HepG2 (cell line): ENCODE results near the gene SH3BGRL2. TPM values are rescaled to one million over a fixed set of nuclear protein-coding genes. Genes with fewer than 3 reads are reported as not detected.
A peak's percentile ranks its signal among the peaks of the same experiment; 100 is the strongest.

ENCODE experiments used
- ATAC-seq: fragments of 200-7000 bp; cut with Tn5 transposase; 3 replicates; pipeline ENCODE4 v1.9.1; 2020; ENCODE audit warnings: mild to moderate bottlenecking, moderate library complexity
- BruUV-seq: library from RNA; stranded (reverse); fragments of 400-500 nt; replicated peaks from 2 replicates; lab custom pipeline; 2021; lab: Mats Ljungman, UMichigan
- CTCF ChIA-PET: fragments of 300-600 bp; formaldehyde crosslinking; extraction: SDS; loops from one replicate; lab custom pipeline; 2021; ENCODE audit warnings: low total read pairs, inconsistent platforms, low intra/inter-chr PET ratio; lab: Yijun Ruan, JAX
- POLR2A ChIA-PET: fragments of 350-600 bp; sonication (Branson Sonifier 250); formaldehyde crosslinking; loops from one replicate; lab custom pipeline; 2020; ENCODE audit warnings: antibody characterized with exemption, inconsistent platforms; lab: Yijun Ruan, JAX
- DNase-seq: peaks from one replicate; pipeline ENCODE4 v3.0.0-alpha.2; 2015; ENCODE audit warnings: low spot score
- FAIRE-seq: peaks from 3 replicates; lab custom pipeline; 2011; peaks lifted over from hg19 to GRCh38; lab: Jason Lieb, UNC
- H2AFZ ChIP-seq: one replicate; pipeline ENCODE4 v1.6.1; 2011; ENCODE audit warnings: low read length, inconsistent platforms
- H3K27ac ChIP-seq: fragments of 300-600 bp; 3 replicates; pipeline ENCODE4 v1.8.0; 2011; ENCODE audit warnings: mixed run types, mild to moderate bottlenecking, mixed read lengths, low read length, inconsistent platforms; ENCODE audit not compliant: insufficient read depth; ENCODE audit errors: extremely low read length
- H3K27me3 ChIP-seq, 2 experiments: fragments of 200-600 bp in 1 of 2; 2 replicates in 1 of 2; 3 replicates in 1 of 2; pipeline versions ENCODE4 v1.6.0 to v1.8.0; 2011; ENCODE audit warnings: low read length in 2 of 2, mild to moderate bottlenecking in 2 of 2, moderate library complexity in 2 of 2, inconsistent platforms in 1 of 2; ENCODE audit not compliant: insufficient read depth in 2 of 2, control insufficient read depth in 1 of 2
- H3K36me3 ChIP-seq, 2 experiments: fragments of 200-600 bp in 1 of 2; replicated peaks in 1 of 2; 2 replicates in 1 of 2; 3 replicates in 1 of 2; pipeline versions ENCODE4 v1.5.1 to v1.8.0; 2011; ENCODE audit warnings: low read length in 2 of 2, inconsistent platforms in 1 of 2; ENCODE audit not compliant: insufficient read depth in 2 of 2, control insufficient read depth in 1 of 2
- H3K4me1 ChIP-seq: 2 replicates; pipeline ENCODE4 v1.5.1; 2012; ENCODE audit warnings: low read length, inconsistent platforms; ENCODE audit not compliant: insufficient read depth
- H3K4me2 ChIP-seq: 2 replicates; pipeline ENCODE4 v1.6.0; 2011; ENCODE audit warnings: low read depth, low read length, inconsistent platforms
- H3K4me3 ChIP-seq, 3 experiments: fragments of 200-600 bp in 1 of 3; sonication (generic), shearing (Covaris generic) in 1 of 3; replicated peaks in 1 of 3; 2 replicates each; pipeline ENCODE4 v1.5.1; 2011 to 2016; ENCODE audit warnings: low read length in 3 of 3, inconsistent platforms in 2 of 3, low read depth in 2 of 3, mild to moderate bottlenecking in 2 of 3, control low read depth in 1 of 3, mixed read lengths in 1 of 3; ENCODE audit not compliant: insufficient read depth in 1 of 3
- H3K79me2 ChIP-seq: one replicate; pipeline ENCODE4 v1.6.1; 2011; ENCODE audit warnings: low read length, inconsistent platforms; ENCODE audit not compliant: insufficient read depth
- H3K9ac ChIP-seq: 2 replicates; pipeline ENCODE4 v1.6.0; 2011; ENCODE audit warnings: mild to moderate bottlenecking, low read depth, low read length, inconsistent platforms; ENCODE audit not compliant: insufficient read depth
- H3K9me3 ChIP-seq: 2 replicates; pipeline ENCODE4 v1.5.1; 2012; ENCODE audit warnings: mild to moderate bottlenecking, low read length
- H4K20me1 ChIP-seq: 2 replicates; pipeline ENCODE4 v1.6.0; 2011; ENCODE audit warnings: inconsistent platforms, mild to moderate bottlenecking, low read length, moderate library complexity; ENCODE audit not compliant: insufficient read depth
- BRD4 ChIP-seq: sonication (generic); formaldehyde crosslinking; IDR thresholded peaks from 2 replicates; pipeline ENCODE4 v1.4.0; 2020; ENCODE audit warnings: missing genetic modification reagents
- FOSL2 ChIP-seq: sonication (generic); formaldehyde crosslinking; IDR thresholded peaks from 2 replicates; pipeline ENCODE4 v1.4.0; 2020; ENCODE audit warnings: missing genetic modification reagents
- HNF4G ChIP-seq, 2 experiments: sonication (generic) in 1 of 2; formaldehyde crosslinking in 1 of 2; IDR thresholded peaks; 2 replicates each; pipeline versions ENCODE4 v1.4.0 to v1.6.1; 2011 to 2020; ENCODE audit warnings: borderline replicate concordance in 2 of 2, low read depth in 2 of 2, mild to moderate bottlenecking in 2 of 2, low read length in 1 of 2, missing genetic modification reagents in 1 of 2, moderate library complexity in 1 of 2
- MLLT10 ChIP-seq: sonication (generic); formaldehyde crosslinking; IDR thresholded peaks from 2 replicates; pipeline ENCODE4 v1.4.0; 2020; ENCODE audit warnings: missing genetic modification reagents
- NFE2 ChIP-seq: sonication (generic); formaldehyde crosslinking; IDR thresholded peaks from 2 replicates; pipeline ENCODE4 v1.4.0; 2020; ENCODE audit warnings: missing genetic modification reagents
- NFE2L2 ChIP-seq: fragments of 150-350 bp; IDR thresholded peaks from 2 replicates; pipeline ENCODE4 v1.6.1; 2014; ENCODE audit warnings: low read length
- NFKBIZ ChIP-seq: IDR thresholded peaks from 2 replicates; pipeline ENCODE4 v1.6.1; 2018; ENCODE audit warnings: missing genetic modification reagents, missing compliant biosample characterization
- SAP130 ChIP-seq: IDR thresholded peaks from 2 replicates; pipeline ENCODE4 v1.6.1; 2016; ENCODE audit warnings: low read depth
- SOX13 ChIP-seq, 3 experiments: fragments of 450-650 bp in 1 of 3; sonication (generic) in 1 of 3; formaldehyde crosslinking in 1 of 3; IDR thresholded peaks in 2 of 3; conservative IDR thresholded peaks in 1 of 3; 2 replicates each; pipeline versions ENCODE4 v1.5.0 to v1.6.1; 2016 to 2020; ENCODE audit warnings: antibody characterized with exemption in 1 of 3, mild to moderate bottlenecking in 1 of 3, missing compliant biosample characterization in 1 of 3, missing genetic modification reagents in 1 of 3, moderate library complexity in 1 of 3
- THAP11 ChIP-seq: IDR thresholded peaks from 2 replicates; pipeline ENCODE4 v1.6.1; 2016; ENCODE audit warnings: missing biosample characterization, missing genetic modification reagents
- ZMYM4 ChIP-seq: sonication (generic); formaldehyde crosslinking; IDR thresholded peaks from 2 replicates; pipeline ENCODE4 v1.8.1; 2023; ENCODE audit warnings: mild to moderate bottlenecking, missing genetic modification reagents
- ZNF224 ChIP-seq: sonication (generic); formaldehyde crosslinking; IDR thresholded peaks from 2 replicates; pipeline ENCODE4 v1.5.0; 2020; ENCODE audit warnings: mild to moderate bottlenecking, missing genetic modification reagents
- ZNF788 ChIP-seq: sonication (generic); formaldehyde crosslinking; IDR thresholded peaks from 2 replicates; pipeline ENCODE4 v1.5.0; 2020; ENCODE audit warnings: mild to moderate bottlenecking, missing genetic modification reagents, borderline replicate concordance
- WGBS: methylation state at CpG from one replicate; pipeline ENCODE4 v1.1.6; 2017; ENCODE audit warnings: low lambda C conversion rate; 5-methylcytosine and 5-hydroxymethylcytosine counted together
- in situ Hi-C: cut with HindIII; loops from 2 replicates; pipeline ENCODE4 v1.10.0; 2017; ENCODE audit warnings: low pct_unique_long_range_greater_than_20kb; ENCODE audit not compliant: extremely low pct_ligation_motif_present
- intact Hi-C: fragments of 100-400 bp; cut with micrococcal nuclease; formaldehyde crosslinking; loops from one replicate; pipeline ENCODE4 v1.10.0; 2022; ENCODE audit not compliant: unreplicated experiment
- polyA plus RNA-seq, 8 experiments: library from polyadenylated mRNA; depleted of rRNA in 3 of 8; stranded (reverse) in 7 of 8; unstranded in 1 of 8; fragments of >200 nt; fragmentation: Illumina TruSeq in 4 of 8; extraction: Trizol in 4 of 8; gene quantifications; 2 replicates each; pipeline versions ENCODE4 v1.2.1 to v1.2.3, GENCODE V29; 2011 to 2016; ENCODE audit warnings: low read depth in 4 of 8, missing spikeins in 1 of 8, mixed read lengths in 1 of 8; ENCODE audit not compliant: insufficient read depth in 1 of 8
- total RNA-seq, 5 experiments: library from RNA; depleted of rRNA; stranded (reverse); fragments of >200 nt; fragmentation: Illumina TruSeq; extraction: Trizol; gene quantifications; 2 replicates each; pipeline ENCODE4 v1.2.3, GENCODE V29; 2016; ENCODE audit warnings: low read depth in 1 of 5
- TF ChIP-seq, protein P1 (sequence below): IDR thresholded peaks from 2 replicates; pipeline ENCODE4 v1.4.0; 2020; ENCODE audit warnings: mild to moderate bottlenecking, missing genetic modification reagents
- TF ChIP-seq, protein P2 (sequence below): sonication (generic); formaldehyde crosslinking; IDR thresholded peaks from 2 replicates; pipeline ENCODE4 v1.4.0; 2020; ENCODE audit warnings: missing genetic modification reagents, borderline replicate concordance

Gene SH3BGRL2
- total and polyA plus RNA-seq, 2 of the 13 experiments (the other 11 are each of a cell fraction or from before 2014, with no cell fraction given): 10.9 to 28.8 TPM

GRCh38 chr6:79632580-79632979, 1.5 kb downstream of the SH3BGRL2 start:
- ChIA-PET CTCF (no interaction called here), POLR2A (interaction anchor here (0.5 to 3.4 kb wide), 9 partner anchors 8 to 96 kb away, joined by 3 to 46 read pairs (median 5); partner anchors contain the start of gene LCA5)
- BruUV-seq: no TSS peak
- FAIRE-seq (no peak), ATAC-seq (no peak), DNase-seq (peak; percentile 44)
- Histone ChIP-seq H3K79me2 (peaks cover 43% of the 10 kb centered on the region), H3K36me3 (no peaks in the 10 kb centered on the region; a peak in 1 of 5 replicates), H3K9me3 (no peaks in the 10 kb centered on the region), H3K27ac (no peak overlapping the region), H3K9ac (0 out of 2 replicates have a peak overlapping the region, but pooled peaks have one; percentile 16), H3K27me3 (no peaks in the 10 kb centered on the region; a peak in 1 of 5 replicates), H4K20me1 (no peaks in the 10 kb centered on the region), H3K4me3 (peak overlapping the region; percentile 76 to 83 (median 81); a peak in 5 of 6 replicates), H2AFZ (no peak overlapping the region), H3K4me2 (peak overlapping the region; percentile 93), H3K4me1 (peaks cover 60% of the 10 kb centered on the region)
- 17% methylated on average over 2 of the region's 2 CpGs for WGBS
- in situ Hi-C loops: no loop called here
- intact Hi-C loops: no loop called here
- TF ChIP-seq NFE2L2: 0 out of 2 replicates have a peak, but pooled peaks have one; percentile 25
- TF ChIP-seq, protein P1, sequence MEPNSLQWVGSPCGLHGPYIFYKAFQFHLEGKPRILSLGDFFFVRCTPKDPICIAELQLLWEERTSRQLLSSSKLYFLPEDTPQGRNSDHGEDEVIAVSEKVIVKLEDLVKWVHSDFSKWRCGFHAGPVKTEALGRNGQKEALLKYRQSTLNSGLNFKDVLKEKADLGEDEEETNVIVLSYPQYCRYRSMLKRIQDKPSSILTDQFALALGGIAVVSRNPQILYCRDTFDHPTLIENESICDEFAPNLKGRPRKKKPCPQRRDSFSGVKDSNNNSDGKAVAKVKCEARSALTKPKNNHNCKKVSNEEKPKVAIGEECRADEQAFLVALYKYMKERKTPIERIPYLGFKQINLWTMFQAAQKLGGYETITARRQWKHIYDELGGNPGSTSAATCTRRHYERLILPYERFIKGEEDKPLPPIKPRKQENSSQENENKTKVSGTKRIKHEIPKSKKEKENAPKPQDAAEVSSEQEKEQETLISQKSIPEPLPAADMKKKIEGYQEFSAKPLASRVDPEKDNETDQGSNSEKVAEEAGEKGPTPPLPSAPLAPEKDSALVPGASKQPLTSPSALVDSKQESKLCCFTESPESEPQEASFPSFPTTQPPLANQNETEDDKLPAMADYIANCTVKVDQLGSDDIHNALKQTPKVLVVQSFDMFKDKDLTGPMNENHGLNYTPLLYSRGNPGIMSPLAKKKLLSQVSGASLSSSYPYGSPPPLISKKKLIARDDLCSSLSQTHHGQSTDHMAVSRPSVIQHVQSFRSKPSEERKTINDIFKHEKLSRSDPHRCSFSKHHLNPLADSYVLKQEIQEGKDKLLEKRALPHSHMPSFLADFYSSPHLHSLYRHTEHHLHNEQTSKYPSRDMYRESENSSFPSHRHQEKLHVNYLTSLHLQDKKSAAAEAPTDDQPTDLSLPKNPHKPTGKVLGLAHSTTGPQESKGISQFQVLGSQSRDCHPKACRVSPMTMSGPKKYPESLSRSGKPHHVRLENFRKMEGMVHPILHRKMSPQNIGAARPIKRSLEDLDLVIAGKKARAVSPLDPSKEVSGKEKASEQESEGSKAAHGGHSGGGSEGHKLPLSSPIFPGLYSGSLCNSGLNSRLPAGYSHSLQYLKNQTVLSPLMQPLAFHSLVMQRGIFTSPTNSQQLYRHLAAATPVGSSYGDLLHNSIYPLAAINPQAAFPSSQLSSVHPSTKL (CRISPR knock-in tag): peak; percentile 19; the same call in 1 of the 2 replicates
- no peak for TF ChIP-seq ZNF224
- no peak for TF ChIP-seq SOX13 (IDR thresholded peaks at IDR 0.05)
- TF ChIP-seq SOX13 (CRISPR knock-in tag; conservative IDR thresholded peaks at IDR 0.05 in 1 of 2, IDR thresholded peaks at IDR 0.05 in 1 of 2): peak in 1 of 2 experiments; percentile 27; a peak in 1 of 4 replicates
- no peak for TF ChIP-seq HNF4G (IDR thresholded peaks at IDR 0.05; ENCODE audit: borderline replicate concordance, low read depth, low read length)
- no peak for TF ChIP-seq HNF4G (CRISPR knock-in tag; IDR thresholded peaks at IDR 0.05; ENCODE audit: borderline replicate concordance, low read depth)
- no peak for TF ChIP-seq MLLT10
- no peak for TF ChIP-seq ZNF788 (CRISPR knock-in tag)
- no peak for TF ChIP-seq BRD4 (CRISPR knock-in tag)
- peak; percentile 65 for TF ChIP-seq SAP130 (CRISPR knock-in tag)
- peak; percentile 35; the same call in 1 of the 2 replicates for TF ChIP-seq THAP11 (CRISPR knock-in tag)
- 0 out of 2 replicates have a peak, but pooled peaks have one; percentile 29 for TF ChIP-seq ZMYM4 (CRISPR knock-in tag)
- no peak for TF ChIP-seq NFKBIZ
- 0 out of 2 replicates have a peak, but pooled peaks have one; percentile 39 for TF ChIP-seq NFE2
- TF ChIP-seq FOSL2 (CRISPR knock-in tag): peak; percentile 59
- TF ChIP-seq, protein P2, sequence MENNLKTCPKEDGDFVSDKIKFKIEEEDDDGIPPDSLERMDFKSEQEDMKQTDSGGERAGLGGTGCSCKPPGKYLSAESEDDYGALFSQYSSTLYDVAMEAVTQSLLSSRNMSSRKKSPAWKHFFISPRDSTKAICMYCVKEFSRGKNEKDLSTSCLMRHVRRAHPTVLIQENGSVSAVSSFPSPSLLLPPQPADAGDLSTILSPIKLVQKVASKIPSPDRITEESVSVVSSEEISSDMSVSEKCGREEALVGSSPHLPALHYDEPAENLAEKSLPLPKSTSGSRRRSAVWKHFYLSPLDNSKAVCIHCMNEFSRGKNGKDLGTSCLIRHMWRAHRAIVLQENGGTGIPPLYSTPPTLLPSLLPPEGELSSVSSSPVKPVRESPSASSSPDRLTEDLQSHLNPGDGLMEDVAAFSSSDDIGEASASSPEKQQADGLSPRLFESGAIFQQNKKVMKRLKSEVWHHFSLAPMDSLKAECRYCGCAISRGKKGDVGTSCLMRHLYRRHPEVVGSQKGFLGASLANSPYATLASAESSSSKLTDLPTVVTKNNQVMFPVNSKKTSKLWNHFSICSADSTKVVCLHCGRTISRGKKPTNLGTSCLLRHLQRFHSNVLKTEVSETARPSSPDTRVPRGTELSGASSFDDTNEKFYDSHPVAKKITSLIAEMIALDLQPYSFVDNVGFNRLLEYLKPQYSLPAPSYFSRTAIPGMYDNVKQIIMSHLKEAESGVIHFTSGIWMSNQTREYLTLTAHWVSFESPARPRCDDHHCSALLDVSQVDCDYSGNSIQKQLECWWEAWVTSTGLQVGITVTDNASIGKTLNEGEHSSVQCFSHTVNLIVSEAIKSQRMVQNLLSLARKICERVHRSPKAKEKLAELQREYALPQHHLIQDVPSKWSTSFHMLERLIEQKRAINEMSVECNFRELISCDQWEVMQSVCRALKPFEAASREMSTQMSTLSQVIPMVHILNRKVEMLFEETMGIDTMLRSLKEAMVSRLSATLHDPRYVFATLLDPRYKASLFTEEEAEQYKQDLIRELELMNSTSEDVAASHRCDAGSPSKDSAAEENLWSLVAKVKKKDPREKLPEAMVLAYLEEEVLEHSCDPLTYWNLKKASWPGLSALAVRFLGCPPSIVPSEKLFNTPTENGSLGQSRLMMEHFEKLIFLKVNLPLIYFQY: peak; percentile 27; the same call in 1 of the 2 replicates
